Medulla oblongata (tissue), 1 donor: Measurements from ENCODE around the gene PRSS33.

Experiments used
- DNase-seq: peaks from one replicate; pipeline ENCODE4 v3.0.0-alpha.2; 2015; ENCODE audit errors: extremely low spot score

PRSS33 gene

GRCh38 chr16:2820836-2821486, 33.6 kb upstream of the PRSS33 start:
- DNase-seq = no peak

- no peak for DNase-seq
These were observed 32.8 kb upstream of the PRSS33 start for GRCh38 chr16:2819939-2820835.

DNA sequence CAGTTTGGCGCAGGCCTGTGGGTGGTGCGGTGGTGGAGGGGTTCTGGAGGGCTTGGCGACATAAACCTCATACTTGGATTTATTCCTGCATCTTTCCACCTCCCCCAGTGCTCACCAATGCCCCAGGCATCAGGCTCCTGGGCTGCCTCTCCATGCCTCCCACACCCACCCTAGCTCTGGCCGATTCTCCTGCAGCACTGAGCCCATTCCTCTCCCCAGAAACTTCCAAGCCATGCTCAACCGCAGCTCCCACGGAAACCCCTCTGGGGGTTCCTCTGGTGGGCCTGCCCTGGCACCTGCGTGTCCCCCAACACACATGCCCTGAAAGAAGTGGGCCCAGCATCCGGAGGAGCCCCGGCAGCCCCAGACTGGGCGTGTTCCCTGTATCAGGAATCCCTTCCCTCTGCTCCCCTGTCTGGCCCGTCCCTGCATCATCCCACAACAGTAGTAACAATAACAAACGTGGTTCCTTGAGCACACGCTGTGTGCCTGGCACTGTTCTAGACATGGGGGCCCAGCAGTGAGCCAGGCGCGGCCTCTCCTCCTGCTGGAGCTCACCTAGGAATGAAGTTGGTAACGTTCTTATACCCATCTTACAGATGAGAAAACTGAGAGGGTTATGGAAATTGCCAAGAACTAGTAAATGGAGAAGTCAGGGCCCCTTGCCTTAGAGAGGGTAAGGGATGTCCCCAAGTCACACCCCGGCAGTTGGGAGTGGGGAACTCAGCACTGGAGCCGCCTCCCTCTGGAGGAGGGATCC, 32.0 kb upstream of the PRSS33 start:
- no peak for DNase-seq

- DNase-seq = no peak
These were observed 31.0 kb upstream of the PRSS33 start for GRCh38 chr16:2818272-2818876.

- no peak for DNase-seq
These were observed 30.2 kb upstream of the PRSS33 start for GRCh38 chr16:2817340-2818271.

- no peak for DNase-seq
These were observed 29.5 kb upstream of the PRSS33 start, which contains the start of gene PRSS21 for GRCh38 chr16:2816751-2817339. Gene PRSS21, plus strand, starts transcription at chr16:2817237. Its CDS starts 32 bp downstream, at chr16:2817269.

GRCh38 chr16:2815299-2815771, 28.0 kb upstream of the PRSS33 start:
- DNase-seq = no peak

DNA sequence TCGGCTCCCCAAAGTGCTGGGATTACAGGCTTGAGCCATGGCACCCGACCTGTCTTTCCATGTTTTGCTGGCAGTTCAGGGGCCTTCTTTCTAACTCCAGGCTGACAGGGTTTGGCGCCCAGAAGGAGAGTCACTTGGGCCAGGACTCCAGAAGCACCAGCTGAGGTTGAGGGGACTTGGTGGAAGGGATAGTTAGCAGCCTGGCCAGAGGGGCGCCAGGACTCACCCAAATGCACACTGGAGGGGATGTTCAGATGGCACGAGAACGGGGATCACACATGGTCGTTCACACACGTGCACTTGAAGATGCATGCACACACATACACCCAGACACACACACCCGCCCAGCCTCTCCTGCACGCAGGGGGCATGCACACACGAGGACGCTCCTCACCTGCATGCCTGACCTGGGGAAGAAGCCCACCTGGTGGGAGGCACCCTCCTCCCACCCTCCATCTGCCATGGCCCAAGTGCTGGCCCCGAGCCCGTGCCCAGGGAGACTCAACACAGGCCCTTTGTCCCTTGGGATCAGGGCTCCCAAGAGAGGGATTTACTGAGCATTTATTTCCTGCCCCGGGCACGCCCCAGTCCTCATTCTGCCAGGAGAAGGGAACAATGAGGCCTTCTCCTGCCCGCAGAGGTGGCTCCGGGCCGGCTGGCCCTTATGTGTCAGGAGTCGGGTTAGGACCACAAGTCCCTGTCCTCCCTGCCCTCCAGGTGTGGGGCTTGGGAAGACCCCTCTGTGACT, 27.4 kb upstream of the PRSS33 start:
- no peak for DNase-seq

DNA sequence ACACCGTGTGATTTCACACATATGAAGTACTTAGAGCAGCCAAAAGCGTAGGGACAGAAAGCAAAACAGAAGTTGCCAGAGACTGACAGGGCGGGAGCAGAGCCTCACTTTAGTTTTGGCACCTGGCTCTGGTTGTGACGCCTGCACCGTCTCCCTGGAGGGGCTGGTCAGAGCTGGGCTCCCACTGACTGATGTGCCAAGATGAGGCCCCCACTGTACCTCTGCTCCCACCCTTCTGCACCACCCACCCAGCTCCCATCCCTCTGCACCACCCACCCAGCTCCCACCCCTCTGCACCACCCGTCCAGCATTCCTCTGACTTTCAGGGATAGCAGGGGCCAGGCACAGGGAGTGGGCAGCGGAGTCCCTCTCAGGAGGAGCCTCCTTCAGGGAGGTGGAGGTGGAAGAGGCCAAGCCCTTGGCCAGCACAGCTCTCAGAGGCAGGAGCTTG, 26.4 kb upstream of the PRSS33 start:
- no peak for DNase-seq

DNA sequence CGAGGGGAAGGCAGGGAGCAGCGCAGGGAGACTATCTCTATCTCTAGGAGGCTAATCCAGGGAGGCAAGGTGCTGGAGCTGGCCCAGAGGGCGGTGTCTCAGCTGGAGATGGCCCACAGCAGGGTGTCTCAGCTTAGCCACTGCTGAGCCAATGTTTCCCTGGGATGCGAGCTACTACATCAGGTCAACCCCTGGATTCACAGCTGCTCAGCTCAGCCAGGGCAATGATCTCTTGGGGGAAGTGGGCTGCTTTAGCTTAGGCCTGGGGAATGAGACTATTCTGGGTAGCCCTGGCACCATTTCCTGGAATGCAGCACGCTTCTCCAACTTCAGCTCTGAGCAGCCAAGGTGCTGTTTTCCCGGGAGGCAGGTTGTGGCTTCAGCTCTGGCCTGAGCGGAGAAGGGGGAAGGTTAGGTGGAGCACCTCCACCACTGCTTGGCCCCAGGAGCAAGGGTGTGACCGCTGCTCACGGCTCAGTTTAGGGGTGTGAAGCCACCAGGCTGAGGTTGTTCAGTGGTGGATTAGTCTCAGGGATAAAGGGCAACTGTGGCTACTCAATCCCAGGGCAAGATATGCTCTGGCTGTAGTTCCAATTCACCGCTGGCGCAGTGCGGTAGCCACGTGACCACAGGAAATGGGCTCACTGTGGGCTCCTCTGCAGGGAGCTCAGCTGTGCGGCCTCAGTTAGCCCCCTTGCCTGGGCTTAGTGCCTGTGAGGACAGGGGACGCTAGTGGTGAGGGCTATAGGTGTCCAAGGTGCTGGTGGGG, 24.5 kb upstream of the PRSS33 start:
- no peak for DNase-seq

DNA sequence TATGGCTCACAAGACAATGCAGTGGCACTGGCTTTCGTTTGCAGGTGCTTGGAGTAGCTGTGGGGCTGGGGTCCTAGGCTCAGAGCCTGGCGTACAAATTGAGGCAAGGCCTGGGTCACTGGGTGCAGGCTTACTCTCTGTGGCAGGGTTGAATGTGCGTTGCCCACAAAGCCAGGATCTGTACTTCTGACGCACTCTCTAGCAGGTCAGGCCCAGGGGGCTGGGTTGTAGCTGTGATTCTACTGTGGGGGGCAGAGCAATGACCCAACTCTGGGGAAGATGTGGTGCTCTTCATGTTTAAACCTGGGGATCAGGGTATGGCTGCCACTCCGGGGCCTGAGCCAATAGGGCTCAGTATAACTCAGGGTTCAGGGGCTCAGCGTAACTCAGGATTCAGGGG, 23.3 kb upstream of the PRSS33 start:
- DNase-seq = no peak

DNA sequence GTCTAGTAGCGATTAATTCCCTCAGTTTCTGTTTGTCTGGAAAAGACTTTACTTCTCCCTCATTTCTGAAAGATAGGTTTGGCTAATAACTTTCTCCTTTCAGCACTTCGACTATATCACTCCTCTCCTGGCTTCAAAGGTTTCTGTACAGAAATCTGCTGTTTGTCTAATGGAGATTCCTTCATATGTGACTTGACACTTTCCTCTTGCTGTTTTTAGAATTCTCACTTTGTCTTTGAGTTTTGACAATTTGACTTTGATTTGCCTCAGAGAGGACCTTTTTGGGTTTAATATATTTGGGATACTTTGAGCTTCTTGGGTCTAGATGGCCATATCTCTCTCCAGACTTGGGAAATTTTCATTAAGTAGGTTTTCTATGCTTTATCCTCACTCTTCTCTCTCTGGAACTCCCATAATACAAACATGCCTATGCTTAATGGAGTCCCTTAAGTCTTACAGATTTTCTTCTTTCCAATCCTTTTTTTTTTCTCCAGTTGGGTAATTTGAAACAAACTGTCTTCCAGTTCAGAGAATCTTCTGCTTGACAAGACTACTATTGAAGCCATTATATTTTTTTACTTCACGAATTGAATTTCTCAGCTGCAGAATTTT, 21.9 kb upstream of the PRSS33 start:
- no peak for DNase-seq

GRCh38 chr16:2808181-2808580, 20.8 kb upstream of the PRSS33 start:
- DNase-seq = no peak

- DNase-seq = no peak
These were observed 18.9 kb upstream of the PRSS33 start for GRCh38 chr16:2806286-2806685.

- DNase-seq = no peak
These were observed 17.4 kb upstream of the PRSS33 start for GRCh38 chr16:2804728-2805127.

DNA sequence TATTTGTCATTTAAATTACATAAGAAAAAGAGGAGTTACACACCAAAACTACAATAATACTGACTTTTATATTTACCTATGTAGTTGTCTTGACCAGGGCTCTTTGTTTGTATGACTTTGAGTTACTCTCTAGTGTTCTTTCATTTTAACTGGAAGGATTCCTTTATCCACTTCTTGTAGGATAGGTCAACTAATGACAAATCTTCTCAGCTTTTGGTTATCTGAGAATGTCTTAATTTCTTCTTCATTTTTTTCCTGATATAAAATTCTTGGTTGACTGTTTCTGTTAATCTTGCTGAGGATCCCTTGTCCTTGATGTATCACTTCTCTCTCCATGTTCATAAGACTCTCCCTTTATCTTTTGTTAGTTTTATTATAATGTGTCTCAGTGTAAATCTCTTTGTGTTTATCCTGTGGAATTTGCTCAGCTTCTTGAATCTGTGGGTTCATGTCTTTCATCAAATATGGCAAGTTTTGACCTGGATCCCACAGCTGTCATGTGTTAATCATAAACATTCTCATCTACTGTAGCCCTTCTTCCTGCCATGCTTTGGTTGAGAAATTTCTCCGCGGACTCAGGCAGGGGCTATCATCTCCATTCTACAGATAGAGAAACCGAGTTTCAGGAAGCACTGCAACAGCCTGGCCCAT, 16.3 kb upstream of the PRSS33 start:
- DNase-seq = no peak

GRCh38 chr16:2799859-2800226, 12.5 kb upstream of the PRSS33 start:
- DNase-seq = no peak
